COLO829 (cell line): ENCODE measurements around the gene SLC2A11.
"Not testable (repeated sequence)": the region's sequence is repeated elsewhere in the genome, so short reads cannot be mapped to it uniquely, and the experiment has no call there.

Experiments
- DNase-seq: peaks from one replicate; pipeline ENCODE4 v3.0.0; 2012; ENCODE audit warnings: low spot score

SLC2A11 gene

GRCh38 chr22:23891726-23892125, 34.1 kb downstream of the SLC2A11 start:
- DNase-seq: no peak

- DNase-seq: no peak
Observed at GRCh38 chr22:23892130-23892529, 34.5 kb downstream of the SLC2A11 start.

GRCh38 chr22:23892706-23893105, 35.0 kb downstream of the SLC2A11 start:
- DNase-seq: no peak

GRCh38 chr22:23893121-23893944, 35.7 kb downstream of the SLC2A11 start:
- DNase-seq: no peak

- peak; percentile 94 for DNase-seq
Observed at GRCh38 chr22:23893945-23894709, 36.5 kb downstream of the SLC2A11 start, which contains the start of gene MIF. Gene MIF, plus strand, starts transcription at chr22:23894383. Its CDS starts 92 bp downstream, at chr22:23894475.

- DNase-seq: peak; percentile 89
Observed at GRCh38 chr22:23894710-23895598, 37.3 kb downstream of the SLC2A11 start.

GRCh38 chr22:23895599-23896144, 38.0 kb downstream of the SLC2A11 start:
- DNase-seq: no peak

- DNase-seq: no peak
Observed at GRCh38 chr22:23896166-23896522, 38.5 kb downstream of the SLC2A11 start.

- no peak for DNase-seq
Observed at GRCh38 chr22:23896523-23897186, 39.0 kb downstream of the SLC2A11 start.

GRCh38 chr22:23897320-23897719, 39.6 kb downstream of the SLC2A11 start:
- DNase-seq: no peak

GRCh38 chr22:23898006-23898974, 40.6 kb downstream of the SLC2A11 start:
- DNase-seq: no peak

- no peak for DNase-seq
Observed at GRCh38 chr22:23899042-23899745, 41.5 kb downstream of the SLC2A11 start.

- DNase-seq: not testable (repeated sequence)
Observed at GRCh38 chr22:23900227-23900626, 42.6 kb downstream of the SLC2A11 start.

- DNase-seq: no peak
Observed at GRCh38 chr22:23901600-23901999, 43.9 kb downstream of the SLC2A11 start.

GRCh38 chr22:23903328-23903971, 45.8 kb downstream of the SLC2A11 start:
- no peak for DNase-seq

- DNase-seq: no peak
Observed at GRCh38 chr22:23904573-23905254, 47.0 kb downstream of the SLC2A11 start.

GRCh38 chr22:23906641-23907040, 49.0 kb downstream of the SLC2A11 start:
- no peak for DNase-seq

GRCh38 chr22:23907423-23907822, 49.7 kb downstream of the SLC2A11 start:
- not testable (repeated sequence) for DNase-seq
